ENCODE measurements around the gene ENC1. TPM values are rescaled to one million over a fixed set of nuclear protein-coding genes. Genes with fewer than 3 reads are reported as not detected.

Gene ENC1
- total and polyA plus RNA-seq, 10 of the 15 experiments (the other 5 are each of a cell fraction or from before 2014, with no cell fraction given) = 8.2 to 55.5 (median 32.1) TPM

- Histone ChIP-seq H3K27me3 (replicated peaks in 1 of 2; ENCODE audit: control insufficient read depth in 2 of 2, insufficient read depth in 2 of 2, low read length in 1 of 2) (no peaks in the 10 kb centered on the region), H2AFZ (ENCODE audit: control insufficient read depth, low read depth, low read length) (no peak overlapping the region), H3K79me2 (ENCODE audit: control insufficient read depth, insufficient read depth, low read length) (peaks cover 23% of the 10 kb centered on the region), H3K9me3 (replicated peaks; ENCODE audit: control insufficient read depth, insufficient read depth, low read length) (no peaks in the 10 kb centered on the region), H3K4me3 (peak overlapping the region; percentile 50; the same call in 1 of the 2 replicates), H3K4me2 (ENCODE audit: control insufficient read depth, insufficient read depth) (peak overlapping the region; percentile 62), H3K36me3 (ENCODE audit: control insufficient read depth in 2 of 2, insufficient read depth in 2 of 2, low read length in 1 of 2) (peaks cover 14 to 19% of the 10 kb centered on the region in 2 experiments), H3K9ac (ENCODE audit: control insufficient read depth, insufficient read depth, low read length) (peak overlapping the region; percentile 21), H3K4me1 (ENCODE audit: control insufficient read depth, insufficient read depth, low read length) (peaks cover 30% of the 10 kb centered on the region), H4K20me1 (ENCODE audit: control insufficient read depth, insufficient read depth) (no peaks in the 10 kb centered on the region), H3K27ac (ENCODE audit: control insufficient read depth, insufficient read depth) (peak overlapping the region; percentile 83)
- ATAC-seq (peak; percentile 88), DNase-seq (ENCODE audit: low read depth, low spot score) (peak; percentile 97), FAIRE-seq (peak; percentile 98)
- ChIA-PET POLR2A (interaction anchor here (0.7 to 3.8 kb wide), 4 partner anchors 10 to 454 kb away, joined by 3 to 16 read pairs (median 4); no protein-coding TSS in a partner anchor), CTCF (interaction anchor here (0.6 to 6.0 kb wide), 3 partner anchors 9 to 959 kb away, joined by 3 to 38 read pairs (median 4); partner anchors contain the start of gene ENC1), RAD21 (ENCODE audit: unreplicated experiment) (interaction anchor here (1.0 to 5.2 kb wide), 9 partner anchors 10 to 575 kb away, joined by 3 to 34 read pairs (median 6); partner anchors contain the start of gene ENC1), SMC1A (ENCODE audit: uncharacterized antibody, unreplicated experiment) (interaction anchor here (1.1 to 5.9 kb wide), 10 partner anchors 10 to 149 kb away, joined by 3 to 51 read pairs (median 8); partner anchors contain the start of gene ENC1)
- no TSS peak for BruUV-seq (replicated peaks)
- 14% methylated on average over 11 of the region's 11 CpGs for WGBS (ENCODE audit: insufficient coverage, insufficient replicate concordance, low lambda C conversion rate, missing lambda C conversion rate)
- in situ Hi-C loops (cut with MboI) (no loop called here), intact Hi-C loops (cut with micrococcal nuclease; ENCODE audit: unreplicated experiment) (loop anchor here (1.0 to 10.0 kb wide), 4 partner anchors 9 to 947 kb away; partner anchors contain the start of gene ENC1)
- TF ChIP-seq NFYA (IDR thresholded peaks at IDR 0.05; ENCODE audit: borderline replicate concordance, low read depth, low read length) (no peak), NR2F1 (conservative IDR thresholded peaks at IDR 0.05) (peak; percentile 50), ATF7 (IDR thresholded peaks at IDR 0.05; ENCODE audit: low read depth) (peak; percentile 92), ESRRA (IDR thresholded peaks at IDR 0.05; ENCODE audit: low read length) (no peak), POLR2AphosphoS5 (IDR thresholded peaks at IDR 0.05; ENCODE audit: low read length) (peak; percentile 39; the same call in 1 of the 2 replicates), ZSCAN29 (IDR thresholded peaks at IDR 0.05) (no peak)
- TF ChIP-seq, protein P1, sequence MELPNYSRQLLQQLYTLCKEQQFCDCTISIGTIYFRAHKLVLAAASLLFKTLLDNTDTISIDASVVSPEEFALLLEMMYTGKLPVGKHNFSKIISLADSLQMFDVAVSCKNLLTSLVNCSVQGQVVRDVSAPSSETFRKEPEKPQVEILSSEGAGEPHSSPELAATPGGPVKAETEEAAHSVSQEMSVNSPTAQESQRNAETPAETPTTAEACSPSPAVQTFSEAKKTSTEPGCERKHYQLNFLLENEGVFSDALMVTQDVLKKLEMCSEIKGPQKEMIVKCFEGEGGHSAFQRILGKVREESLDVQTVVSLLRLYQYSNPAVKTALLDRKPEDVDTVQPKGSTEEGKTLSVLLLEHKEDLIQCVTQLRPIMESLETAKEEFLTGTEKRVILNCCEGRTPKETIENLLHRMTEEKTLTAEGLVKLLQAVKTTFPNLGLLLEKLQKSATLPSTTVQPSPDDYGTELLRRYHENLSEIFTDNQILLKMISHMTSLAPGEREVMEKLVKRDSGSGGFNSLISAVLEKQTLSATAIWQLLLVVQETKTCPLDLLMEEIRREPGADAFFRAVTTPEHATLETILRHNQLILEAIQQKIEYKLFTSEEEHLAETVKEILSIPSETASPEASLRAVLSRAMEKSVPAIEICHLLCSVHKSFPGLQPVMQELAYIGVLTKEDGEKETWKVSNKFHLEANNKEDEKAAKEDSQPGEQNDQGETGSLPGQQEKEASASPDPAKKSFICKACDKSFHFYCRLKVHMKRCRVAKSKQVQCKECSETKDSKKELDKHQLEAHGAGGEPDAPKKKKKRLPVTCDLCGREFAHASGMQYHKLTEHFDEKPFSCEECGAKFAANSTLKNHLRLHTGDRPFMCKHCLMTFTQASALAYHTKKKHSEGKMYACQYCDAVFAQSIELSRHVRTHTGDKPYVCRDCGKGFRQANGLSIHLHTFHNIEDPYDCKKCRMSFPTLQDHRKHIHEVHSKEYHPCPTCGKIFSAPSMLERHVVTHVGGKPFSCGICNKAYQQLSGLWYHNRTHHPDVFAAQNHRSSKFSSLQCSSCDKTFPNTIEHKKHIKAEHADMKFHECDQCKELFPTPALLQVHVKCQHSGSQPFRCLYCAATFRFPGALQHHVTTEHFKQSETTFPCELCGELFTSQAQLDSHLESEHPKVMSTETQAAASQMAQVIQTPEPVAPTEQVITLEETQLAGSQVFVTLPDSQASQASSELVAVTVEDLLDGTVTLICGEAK (IDR thresholded peaks at IDR 0.05; ENCODE audit: borderline replicate concordance) = peak; percentile 37; the same call in 1 of the 2 replicates
- TF ChIP-seq, protein P2, sequence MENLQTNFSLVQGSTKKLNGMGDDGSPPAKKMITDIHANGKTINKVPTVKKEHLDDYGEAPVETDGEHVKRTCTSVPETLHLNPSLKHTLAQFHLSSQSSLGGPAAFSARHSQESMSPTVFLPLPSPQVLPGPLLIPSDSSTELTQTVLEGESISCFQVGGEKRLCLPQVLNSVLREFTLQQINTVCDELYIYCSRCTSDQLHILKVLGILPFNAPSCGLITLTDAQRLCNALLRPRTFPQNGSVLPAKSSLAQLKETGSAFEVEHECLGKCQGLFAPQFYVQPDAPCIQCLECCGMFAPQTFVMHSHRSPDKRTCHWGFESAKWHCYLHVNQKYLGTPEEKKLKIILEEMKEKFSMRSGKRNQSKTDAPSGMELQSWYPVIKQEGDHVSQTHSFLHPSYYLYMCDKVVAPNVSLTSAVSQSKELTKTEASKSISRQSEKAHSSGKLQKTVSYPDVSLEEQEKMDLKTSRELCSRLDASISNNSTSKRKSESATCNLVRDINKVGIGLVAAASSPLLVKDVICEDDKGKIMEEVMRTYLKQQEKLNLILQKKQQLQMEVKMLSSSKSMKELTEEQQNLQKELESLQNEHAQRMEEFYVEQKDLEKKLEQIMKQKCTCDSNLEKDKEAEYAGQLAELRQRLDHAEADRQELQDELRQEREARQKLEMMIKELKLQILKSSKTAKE (IDR thresholded peaks at IDR 0.05; ENCODE audit: low read depth, poor library complexity, severe bottlenecking) = peak; percentile 85
- TF ChIP-seq, protein P3, sequence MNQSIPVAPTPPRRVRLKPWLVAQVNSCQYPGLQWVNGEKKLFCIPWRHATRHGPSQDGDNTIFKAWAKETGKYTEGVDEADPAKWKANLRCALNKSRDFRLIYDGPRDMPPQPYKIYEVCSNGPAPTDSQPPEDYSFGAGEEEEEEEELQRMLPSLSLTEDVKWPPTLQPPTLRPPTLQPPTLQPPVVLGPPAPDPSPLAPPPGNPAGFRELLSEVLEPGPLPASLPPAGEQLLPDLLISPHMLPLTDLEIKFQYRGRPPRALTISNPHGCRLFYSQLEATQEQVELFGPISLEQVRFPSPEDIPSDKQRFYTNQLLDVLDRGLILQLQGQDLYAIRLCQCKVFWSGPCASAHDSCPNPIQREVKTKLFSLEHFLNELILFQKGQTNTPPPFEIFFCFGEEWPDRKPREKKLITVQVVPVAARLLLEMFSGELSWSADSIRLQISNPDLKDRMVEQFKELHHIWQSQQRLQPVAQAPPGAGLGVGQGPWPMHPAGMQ (IDR thresholded peaks at IDR 0.05; ENCODE audit: borderline replicate concordance) = no peak
- TF ChIP-seq, protein P4, sequence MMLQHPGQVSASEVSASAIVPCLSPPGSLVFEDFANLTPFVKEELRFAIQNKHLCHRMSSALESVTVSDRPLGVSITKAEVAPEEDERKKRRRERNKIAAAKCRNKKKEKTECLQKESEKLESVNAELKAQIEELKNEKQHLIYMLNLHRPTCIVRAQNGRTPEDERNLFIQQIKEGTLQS (IDR thresholded peaks at IDR 0.05; ENCODE audit: borderline replicate concordance, extremely low read depth, low read depth, low read length) = no peak
Measured at GRCh38 chr5:74631081-74631953, 9.2 kb downstream of the ENC1 start.

Measured in GM12878 (cell line).